Activated T-cell treated with anti-CD3 and anti-CD28 coated beads, Interleukin-2, amount 50 U/mL, for 1 hour (primary cell): ENCODE results near the gene DLG1.
A peak's percentile ranks its signal among the peaks of the same experiment; 100 is the strongest.

Source experiments
- DNase-seq: peaks from one replicate; pipeline ENCODE4 v3.0.0-alpha.2; 2020

The DLG1 gene

GRCh38 chr3:197027151-197027895 is 271.1 kb downstream of the DLG1 start:
- no peak for DNase-seq

- DNase-seq = no peak
Measured at GRCh38 chr3:197026481-197026866, 271.9 kb downstream of the DLG1 start.

- no peak for DNase-seq
Measured at GRCh38 chr3:197025736-197026480, 272.5 kb downstream of the DLG1 start.

- DNase-seq = no peak
Measured at GRCh38 chr3:197024881-197025735, 273.3 kb downstream of the DLG1 start.

- DNase-seq = no peak
Measured at GRCh38 chr3:197023998-197024651, 274.3 kb downstream of the DLG1 start.

- no peak for DNase-seq
Measured at GRCh38 chr3:197023241-197023997, 275.0 kb downstream of the DLG1 start.

- DNase-seq = no peak
Measured at GRCh38 chr3:197022405-197023231, 275.8 kb downstream of the DLG1 start.

- no peak for DNase-seq
Measured at GRCh38 chr3:197021729-197022404, 276.5 kb downstream of the DLG1 start.

GRCh38 chr3:197021231-197021630 is 277.2 kb downstream of the DLG1 start:
- DNase-seq = peak; percentile 12

- peak; percentile 7 for DNase-seq
Measured at GRCh38 chr3:197019535-197019934, 278.9 kb downstream of the DLG1 start.

GRCh38 chr3:197019021-197019420 is 279.4 kb downstream of the DLG1 start:
- DNase-seq = no peak

- no peak for DNase-seq
Measured at GRCh38 chr3:197017003-197017402, 281.4 kb downstream of the DLG1 start.

GRCh38 chr3:197015790-197016736 is 282.3 kb downstream of the DLG1 start:
- DNase-seq = no peak

GRCh38 chr3:197014942-197015575 is 283.4 kb downstream of the DLG1 start:
- DNase-seq = no peak

GRCh38 chr3:197014024-197014423 is 284.4 kb downstream of the DLG1 start:
- DNase-seq = no peak

- DNase-seq = no peak
Measured at GRCh38 chr3:197012540-197012883, 285.9 kb downstream of the DLG1 start.

GRCh38 chr3:197011780-197012539 is 286.5 kb downstream of the DLG1 start:
- no peak for DNase-seq
